Occipital lobe (tissue), 3 donors: Measurements from ENCODE around the gene PTCD2. TPM values are rescaled to one million over a fixed set of nuclear protein-coding genes. Genes with fewer than 3 reads are reported as not detected.

Experiments used
- DNase-seq: peaks from one replicate; lab custom pipeline; 2025; lab: John Stamatoyannopoulos, UW
- small RNA-seq: library from RNA; depleted of rRNA; stranded (forward); fragments of <200 nt; gene quantifications from one replicate; pipeline ENCODE3, GENCODE V24; 2014
- total RNA-seq: library from RNA; depleted of rRNA; stranded (reverse); fragments of >200 nt; gene quantifications from one replicate; pipeline ENCODE4 v1.2.3, GENCODE V29; 2014

PTCD2 gene
- total RNA-seq, 1 donor from 2014 or later, result 10.5 TPM

DNA sequence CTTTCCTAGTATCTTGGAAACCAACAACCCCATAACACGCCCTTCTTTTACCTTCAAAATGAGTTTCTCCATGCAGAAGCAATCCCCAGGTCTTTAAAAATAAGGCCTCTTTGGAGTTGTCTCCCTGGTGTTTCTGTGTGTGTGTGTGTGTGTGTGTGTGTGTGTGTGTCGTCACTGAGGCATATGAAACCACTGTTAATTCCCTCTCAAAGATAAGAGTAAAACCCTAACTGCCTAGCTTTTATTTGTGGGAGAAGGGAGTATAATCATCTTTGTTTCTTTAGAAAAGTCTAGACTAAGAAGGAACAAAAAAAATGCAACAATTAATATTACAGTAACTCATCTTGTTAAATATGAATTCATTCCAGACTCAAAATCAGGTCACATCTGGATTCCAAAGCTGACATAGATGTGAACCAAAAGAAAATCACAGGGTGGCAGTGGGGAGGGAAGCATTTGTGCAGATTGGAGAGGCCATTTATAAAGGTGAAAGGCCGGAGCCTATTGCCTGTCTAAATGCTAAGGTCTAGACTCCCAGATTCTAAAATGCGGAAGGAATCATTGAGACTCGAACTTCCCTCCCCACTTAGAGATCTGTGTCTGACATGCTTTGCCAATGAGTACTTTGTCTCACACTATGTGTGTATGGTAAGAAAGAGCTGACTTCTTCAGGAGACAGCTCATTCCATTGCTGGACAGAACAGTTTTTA is 95.6 kb downstream of the PTCD2 start:
- DNase-seq, result no peak

DNA sequence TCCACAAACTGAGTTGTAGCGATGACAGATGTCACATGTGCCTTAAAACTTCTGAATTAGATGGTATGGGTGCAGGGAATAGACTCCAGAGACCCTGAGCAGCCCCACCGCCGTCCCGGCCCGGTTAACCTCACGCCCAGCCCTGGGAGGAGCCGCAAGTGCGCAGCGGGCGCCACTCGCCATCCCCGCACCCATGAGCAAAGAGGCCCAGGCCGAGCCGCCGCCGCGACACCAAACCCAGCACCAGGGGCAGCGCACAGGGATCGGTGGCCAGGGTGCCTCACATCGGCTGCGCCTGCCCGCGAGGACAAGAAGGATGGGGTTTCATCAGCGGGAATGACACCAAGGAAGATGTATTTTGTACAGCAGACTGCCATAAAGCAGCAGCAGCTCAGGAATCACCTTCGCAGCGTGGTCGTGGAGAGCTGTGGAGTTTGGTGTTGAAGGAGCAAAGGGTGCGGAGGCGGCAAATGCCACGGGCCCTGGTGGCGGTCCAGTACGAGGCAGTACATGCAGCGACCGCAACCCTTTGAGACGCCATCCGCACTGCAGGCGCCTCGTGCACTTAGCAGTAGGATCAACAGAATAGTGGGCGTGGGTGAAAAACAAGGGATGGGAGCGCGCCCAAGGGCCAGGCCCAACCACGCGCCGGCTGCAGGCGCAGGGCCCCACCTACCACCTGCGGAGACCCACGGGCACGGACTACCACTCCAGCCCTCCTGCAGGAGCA is 97.3 kb downstream of the PTCD2 start:
- no peak for DNase-seq

Small RNA genes lying within 50 kb of the gene (small RNA-seq; reads per million reads assigned to genes)
- gene RN7SL153P, result not detected

Other genes with a start within 250 kb of the PTCD2 start
- 593 TPM for gene MAP1B, start 212.9 kb upstream of the PTCD2 start, total RNA-seq
- gene MRPS27, start 133 bp upstream of the PTCD2 start, total RNA-seq, result 69.4 TPM
- gene ZNF366, start 187.0 kb downstream of the PTCD2 start, total RNA-seq, result 0.94 TPM